ENCODE data around the gene WDFY4.

DNA sequence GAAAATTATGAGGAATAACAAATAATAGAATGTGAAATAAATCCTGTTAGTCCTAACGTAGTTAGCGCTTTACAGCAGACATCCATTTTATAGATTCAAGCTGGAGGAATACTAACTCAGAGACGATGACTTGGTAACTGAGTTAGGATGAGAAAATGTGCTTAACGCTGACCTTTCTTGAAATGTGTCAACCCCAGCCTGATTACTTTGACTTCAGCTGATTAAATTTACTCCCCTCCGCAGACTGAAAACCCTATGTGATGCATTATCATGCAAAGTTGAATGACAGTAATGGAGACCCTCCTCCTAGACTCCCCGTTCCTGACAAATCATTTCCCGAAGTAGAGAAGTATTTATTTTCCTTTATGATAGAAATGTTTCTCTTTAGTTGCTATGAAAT, 54.5 kb downstream of the WDFY4 start:
- TF ChIP-seq, protein P1, sequence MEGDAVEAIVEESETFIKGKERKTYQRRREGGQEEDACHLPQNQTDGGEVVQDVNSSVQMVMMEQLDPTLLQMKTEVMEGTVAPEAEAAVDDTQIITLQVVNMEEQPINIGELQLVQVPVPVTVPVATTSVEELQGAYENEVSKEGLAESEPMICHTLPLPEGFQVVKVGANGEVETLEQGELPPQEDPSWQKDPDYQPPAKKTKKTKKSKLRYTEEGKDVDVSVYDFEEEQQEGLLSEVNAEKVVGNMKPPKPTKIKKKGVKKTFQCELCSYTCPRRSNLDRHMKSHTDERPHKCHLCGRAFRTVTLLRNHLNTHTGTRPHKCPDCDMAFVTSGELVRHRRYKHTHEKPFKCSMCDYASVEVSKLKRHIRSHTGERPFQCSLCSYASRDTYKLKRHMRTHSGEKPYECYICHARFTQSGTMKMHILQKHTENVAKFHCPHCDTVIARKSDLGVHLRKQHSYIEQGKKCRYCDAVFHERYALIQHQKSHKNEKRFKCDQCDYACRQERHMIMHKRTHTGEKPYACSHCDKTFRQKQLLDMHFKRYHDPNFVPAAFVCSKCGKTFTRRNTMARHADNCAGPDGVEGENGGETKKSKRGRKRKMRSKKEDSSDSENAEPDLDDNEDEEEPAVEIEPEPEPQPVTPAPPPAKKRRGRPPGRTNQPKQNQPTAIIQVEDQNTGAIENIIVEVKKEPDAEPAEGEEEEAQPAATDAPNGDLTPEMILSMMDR (IDR thresholded peaks at IDR 0.05): no peak
- no peak for TF ChIP-seq POLR2A (IDR thresholded peaks at IDR 0.05)
